ENCODE data around the gene AFDN. TPM values are rescaled to one million over a fixed set of nuclear protein-coding genes. Genes with fewer than 3 reads are reported as not detected.

Gene AFDN
- total and polyA plus RNA-seq, 2 of the 8 experiments (the other 6 are each of a cell fraction or from before 2014, with no cell fraction given), result 53.4 to 192 TPM

DNA sequence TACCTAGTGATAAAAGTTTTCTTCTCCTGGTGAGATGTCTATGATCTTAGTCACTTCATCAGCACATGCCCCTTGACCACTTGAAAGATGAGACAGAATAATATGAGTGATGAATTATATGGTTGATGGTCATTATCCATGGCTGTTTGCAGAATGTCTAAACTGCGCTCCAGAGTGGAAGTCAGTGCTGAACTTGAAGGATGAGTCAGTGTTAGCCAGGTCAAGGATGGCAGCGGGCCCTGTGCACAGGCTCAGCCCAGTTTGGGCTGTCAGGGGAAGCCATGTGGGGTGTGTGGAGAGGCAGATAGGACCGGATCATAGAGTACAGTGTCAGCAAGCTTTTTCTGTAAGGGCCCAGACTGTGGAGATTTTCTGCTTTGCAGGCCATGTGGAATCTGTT is 103.6 kb downstream of the AFDN start (continued):
- TF ChIP-seq, protein P1, sequence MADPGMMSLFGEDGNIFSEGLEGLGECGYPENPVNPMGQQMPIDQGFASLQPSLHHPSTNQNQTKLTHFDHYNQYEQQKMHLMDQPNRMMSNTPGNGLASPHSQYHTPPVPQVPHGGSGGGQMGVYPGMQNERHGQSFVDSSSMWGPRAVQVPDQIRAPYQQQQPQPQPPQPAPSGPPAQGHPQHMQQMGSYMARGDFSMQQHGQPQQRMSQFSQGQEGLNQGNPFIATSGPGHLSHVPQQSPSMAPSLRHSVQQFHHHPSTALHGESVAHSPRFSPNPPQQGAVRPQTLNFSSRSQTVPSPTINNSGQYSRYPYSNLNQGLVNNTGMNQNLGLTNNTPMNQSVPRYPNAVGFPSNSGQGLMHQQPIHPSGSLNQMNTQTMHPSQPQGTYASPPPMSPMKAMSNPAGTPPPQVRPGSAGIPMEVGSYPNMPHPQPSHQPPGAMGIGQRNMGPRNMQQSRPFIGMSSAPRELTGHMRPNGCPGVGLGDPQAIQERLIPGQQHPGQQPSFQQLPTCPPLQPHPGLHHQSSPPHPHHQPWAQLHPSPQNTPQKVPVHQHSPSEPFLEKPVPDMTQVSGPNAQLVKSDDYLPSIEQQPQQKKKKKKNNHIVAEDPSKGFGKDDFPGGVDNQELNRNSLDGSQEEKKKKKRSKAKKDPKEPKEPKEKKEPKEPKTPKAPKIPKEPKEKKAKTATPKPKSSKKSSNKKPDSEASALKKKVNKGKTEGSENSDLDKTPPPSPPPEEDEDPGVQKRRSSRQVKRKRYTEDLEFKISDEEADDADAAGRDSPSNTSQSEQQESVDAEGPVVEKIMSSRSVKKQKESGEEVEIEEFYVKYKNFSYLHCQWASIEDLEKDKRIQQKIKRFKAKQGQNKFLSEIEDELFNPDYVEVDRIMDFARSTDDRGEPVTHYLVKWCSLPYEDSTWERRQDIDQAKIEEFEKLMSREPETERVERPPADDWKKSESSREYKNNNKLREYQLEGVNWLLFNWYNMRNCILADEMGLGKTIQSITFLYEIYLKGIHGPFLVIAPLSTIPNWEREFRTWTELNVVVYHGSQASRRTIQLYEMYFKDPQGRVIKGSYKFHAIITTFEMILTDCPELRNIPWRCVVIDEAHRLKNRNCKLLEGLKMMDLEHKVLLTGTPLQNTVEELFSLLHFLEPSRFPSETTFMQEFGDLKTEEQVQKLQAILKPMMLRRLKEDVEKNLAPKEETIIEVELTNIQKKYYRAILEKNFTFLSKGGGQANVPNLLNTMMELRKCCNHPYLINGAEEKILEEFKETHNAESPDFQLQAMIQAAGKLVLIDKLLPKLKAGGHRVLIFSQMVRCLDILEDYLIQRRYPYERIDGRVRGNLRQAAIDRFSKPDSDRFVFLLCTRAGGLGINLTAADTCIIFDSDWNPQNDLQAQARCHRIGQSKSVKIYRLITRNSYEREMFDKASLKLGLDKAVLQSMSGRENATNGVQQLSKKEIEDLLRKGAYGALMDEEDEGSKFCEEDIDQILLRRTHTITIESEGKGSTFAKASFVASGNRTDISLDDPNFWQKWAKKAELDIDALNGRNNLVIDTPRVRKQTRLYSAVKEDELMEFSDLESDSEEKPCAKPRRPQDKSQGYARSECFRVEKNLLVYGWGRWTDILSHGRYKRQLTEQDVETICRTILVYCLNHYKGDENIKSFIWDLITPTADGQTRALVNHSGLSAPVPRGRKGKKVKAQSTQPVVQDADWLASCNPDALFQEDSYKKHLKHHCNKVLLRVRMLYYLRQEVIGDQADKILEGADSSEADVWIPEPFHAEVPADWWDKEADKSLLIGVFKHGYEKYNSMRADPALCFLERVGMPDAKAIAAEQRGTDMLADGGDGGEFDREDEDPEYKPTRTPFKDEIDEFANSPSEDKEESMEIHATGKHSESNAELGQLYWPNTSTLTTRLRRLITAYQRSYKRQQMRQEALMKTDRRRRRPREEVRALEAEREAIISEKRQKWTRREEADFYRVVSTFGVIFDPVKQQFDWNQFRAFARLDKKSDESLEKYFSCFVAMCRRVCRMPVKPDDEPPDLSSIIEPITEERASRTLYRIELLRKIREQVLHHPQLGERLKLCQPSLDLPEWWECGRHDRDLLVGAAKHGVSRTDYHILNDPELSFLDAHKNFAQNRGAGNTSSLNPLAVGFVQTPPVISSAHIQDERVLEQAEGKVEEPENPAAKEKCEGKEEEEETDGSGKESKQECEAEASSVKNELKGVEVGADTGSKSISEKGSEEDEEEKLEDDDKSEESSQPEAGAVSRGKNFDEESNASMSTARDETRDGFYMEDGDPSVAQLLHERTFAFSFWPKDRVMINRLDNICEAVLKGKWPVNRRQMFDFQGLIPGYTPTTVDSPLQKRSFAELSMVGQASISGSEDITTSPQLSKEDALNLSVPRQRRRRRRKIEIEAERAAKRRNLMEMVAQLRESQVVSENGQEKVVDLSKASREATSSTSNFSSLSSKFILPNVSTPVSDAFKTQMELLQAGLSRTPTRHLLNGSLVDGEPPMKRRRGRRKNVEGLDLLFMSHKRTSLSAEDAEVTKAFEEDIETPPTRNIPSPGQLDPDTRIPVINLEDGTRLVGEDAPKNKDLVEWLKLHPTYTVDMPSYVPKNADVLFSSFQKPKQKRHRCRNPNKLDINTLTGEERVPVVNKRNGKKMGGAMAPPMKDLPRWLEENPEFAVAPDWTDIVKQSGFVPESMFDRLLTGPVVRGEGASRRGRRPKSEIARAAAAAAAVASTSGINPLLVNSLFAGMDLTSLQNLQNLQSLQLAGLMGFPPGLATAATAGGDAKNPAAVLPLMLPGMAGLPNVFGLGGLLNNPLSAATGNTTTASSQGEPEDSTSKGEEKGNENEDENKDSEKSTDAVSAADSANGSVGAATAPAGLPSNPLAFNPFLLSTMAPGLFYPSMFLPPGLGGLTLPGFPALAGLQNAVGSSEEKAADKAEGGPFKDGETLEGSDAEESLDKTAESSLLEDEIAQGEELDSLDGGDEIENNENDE (IDR thresholded peaks at IDR 0.05; ENCODE audit: insufficient replicate concordance, low read length), result no peak
- TF ChIP-seq NANOG (IDR thresholded peaks at IDR 0.05; ENCODE audit: insufficient read depth, low read depth, low read length, poor library complexity, severe bottlenecking), result no peak
- TF ChIP-seq SIRT6 (IDR thresholded peaks at IDR 0.05; ENCODE audit: low read length), result no peak
- TF ChIP-seq SAP30 (IDR thresholded peaks at IDR 0.05; ENCODE audit: insufficient read depth, insufficient replicate concordance, low read length), result no peak
- TF ChIP-seq EP300 (IDR thresholded peaks at IDR 0.05; ENCODE audit: borderline replicate concordance in 1 of 2, low read depth in 2 of 2, low read length in 2 of 2), result no peak
- no peak for TF ChIP-seq HDAC6 (IDR thresholded peaks at IDR 0.05; ENCODE audit: low read depth, low read length)
- no peak for TF ChIP-seq BRCA1 (IDR thresholded peaks at IDR 0.05; ENCODE audit: low read depth, low read length)
- TF ChIP-seq CHD2 (IDR thresholded peaks at IDR 0.05; ENCODE audit: low read length), result no peak

Data from H1 (cell line).